Activated CD8-positive, alpha-beta memory T cell treated with anti-CD3 and anti-CD28 coated beads, Interleukin-2, amount 10 ng/mL, durations not matched to agents 7 days and 5 days (primary cell): ENCODE results near the gene DNAJC21. TPM values are rescaled to one million over a fixed set of nuclear protein-coding genes. Genes with fewer than 3 reads are reported as not detected.

Experiments
- ATAC-seq: fragments of 150-1000 bp; cut with Tn5 transposase; one replicate; pipeline ENCODE4 v1.10.0; 2021; ENCODE audit warnings: moderate library complexity
- CTCF ChIA-PET: fragments of 350-600 bp; sonication (Branson Sonifier 250); formaldehyde crosslinking; loops from one replicate; lab custom pipeline; 2021; ENCODE audit warnings: antibody characterized with exemption; lab: Charles Lee
- DNase-seq: peaks from one replicate; pipeline ENCODE4 v3.0.0-alpha.2; 2020
- H3K27ac Mint-ChIP-seq: one replicate; pipeline ENCODE4 v1.8.0; 2021; ENCODE audit warnings: mild to moderate bottlenecking, mixed read lengths
- H3K27me3 Mint-ChIP-seq: one replicate; pipeline ENCODE4 v1.8.0; 2021; ENCODE audit warnings: mixed read lengths
- H3K36me3 Mint-ChIP-seq: one replicate; pipeline ENCODE4 v1.8.0; 2021; ENCODE audit warnings: mild to moderate bottlenecking, mixed read lengths
- H3K4me1 Mint-ChIP-seq: one replicate; pipeline ENCODE4 v1.8.0; 2021; ENCODE audit warnings: mixed read lengths
- H3K4me3 Mint-ChIP-seq: one replicate; pipeline ENCODE4 v1.8.0; 2021; ENCODE audit warnings: mild to moderate bottlenecking, moderate library complexity, mixed read lengths
- H3K9me3 Mint-ChIP-seq: one replicate; pipeline ENCODE4 v1.8.0; 2022; ENCODE audit warnings: low read depth, mixed read lengths
- total RNA-seq, 2 experiments: library from RNA; stranded (reverse); gene quantifications; one replicate each; pipeline ENCODE4 v1.2.3, GENCODE V29; 2021

DNAJC21 gene
- 10 to 100 TPM; 50.6 to 54.6 TPM for total RNA-seq

DNA sequence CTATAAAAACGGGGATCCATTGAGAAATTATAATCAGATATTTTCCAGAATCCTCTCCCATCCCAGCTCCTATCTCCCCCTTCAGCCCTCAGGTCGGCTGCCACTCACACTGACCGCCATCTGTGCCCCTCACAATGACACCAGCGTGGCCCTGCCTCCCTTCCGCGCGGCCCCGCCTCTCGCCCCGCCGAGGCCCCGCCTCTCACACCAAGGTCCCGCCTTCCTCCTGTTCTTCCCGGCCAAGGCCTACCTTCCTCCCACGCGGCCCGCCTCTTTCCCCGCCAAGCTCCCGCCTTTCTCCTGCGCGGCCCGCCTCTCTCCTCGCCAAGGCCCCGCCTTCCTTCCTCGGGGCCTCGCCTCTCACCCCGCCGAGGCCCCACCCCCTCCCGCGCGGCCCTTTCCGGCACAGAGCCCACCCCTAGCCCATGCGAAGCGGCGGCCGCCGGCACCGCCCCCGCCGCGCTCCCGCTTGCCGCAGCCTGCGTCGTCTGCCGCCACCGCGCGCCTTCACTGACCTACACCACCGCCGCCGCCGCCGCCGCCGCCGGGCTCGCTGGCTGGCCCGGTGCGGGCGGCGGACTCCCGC is at the start of gene DNAJC21:
Gene DNAJC21, plus strand, starts transcription at position 426 of the 586 bp plus-strand sequence. CDS start 261 bp downstream, outside the sequence.
- Mint-ChIP-seq H3K36me3 (peaks cover 32% of the 10 kb centered on the region), H3K9me3 (no peaks in the 10 kb centered on the region), H3K27ac (peak within 1 kb of the TSS; percentile 96), H3K27me3 (no peaks in the 10 kb centered on the region), H3K4me1 (peaks cover 40% of the 10 kb centered on the region), H3K4me3 (peak within 1 kb of the TSS; percentile 93)
- CTCF ChIA-PET, result interaction anchor here (0.9 to 3.6 kb wide), 6 partner anchors 8 to 20 kb away, joined by 3 to 29 read pairs (median 4); partner anchors contain the start of genes BRIX1 and RAD1
- ATAC-seq (peak; percentile 91), DNase-seq (peak; percentile 98)

DNA sequence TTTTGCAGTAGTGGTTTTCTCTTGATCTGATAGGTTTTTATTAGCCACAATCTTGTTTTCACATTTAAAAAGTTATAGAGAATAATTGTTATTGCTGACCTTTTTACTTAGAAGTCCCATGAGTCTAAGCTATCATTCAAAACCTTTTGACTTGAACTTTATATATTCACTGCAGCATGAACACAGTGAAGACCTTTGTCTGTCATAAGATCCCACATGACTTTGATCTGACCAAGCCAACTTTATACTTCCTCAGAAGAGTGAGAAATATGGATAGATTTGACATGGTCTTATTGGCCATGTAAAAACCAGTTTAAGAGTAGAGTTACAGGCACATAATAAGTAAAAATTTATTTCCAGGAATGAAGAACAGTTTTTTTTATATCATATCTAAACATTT is 48.1 kb upstream of the DNAJC21 start:
- Mint-ChIP-seq H3K27me3 (peaks cover 21% of the 10 kb centered on the region), H3K36me3 (no peaks in the 10 kb centered on the region), H3K4me3 (no peak overlapping the region), H3K27ac (no peak overlapping the region), H3K9me3 (peaks cover under 1% of the 10 kb centered on the region), H3K4me1 (no peaks in the 10 kb centered on the region)
- DNase-seq (no peak), ATAC-seq (no peak)
- CTCF ChIA-PET, result no interaction called here

DNA sequence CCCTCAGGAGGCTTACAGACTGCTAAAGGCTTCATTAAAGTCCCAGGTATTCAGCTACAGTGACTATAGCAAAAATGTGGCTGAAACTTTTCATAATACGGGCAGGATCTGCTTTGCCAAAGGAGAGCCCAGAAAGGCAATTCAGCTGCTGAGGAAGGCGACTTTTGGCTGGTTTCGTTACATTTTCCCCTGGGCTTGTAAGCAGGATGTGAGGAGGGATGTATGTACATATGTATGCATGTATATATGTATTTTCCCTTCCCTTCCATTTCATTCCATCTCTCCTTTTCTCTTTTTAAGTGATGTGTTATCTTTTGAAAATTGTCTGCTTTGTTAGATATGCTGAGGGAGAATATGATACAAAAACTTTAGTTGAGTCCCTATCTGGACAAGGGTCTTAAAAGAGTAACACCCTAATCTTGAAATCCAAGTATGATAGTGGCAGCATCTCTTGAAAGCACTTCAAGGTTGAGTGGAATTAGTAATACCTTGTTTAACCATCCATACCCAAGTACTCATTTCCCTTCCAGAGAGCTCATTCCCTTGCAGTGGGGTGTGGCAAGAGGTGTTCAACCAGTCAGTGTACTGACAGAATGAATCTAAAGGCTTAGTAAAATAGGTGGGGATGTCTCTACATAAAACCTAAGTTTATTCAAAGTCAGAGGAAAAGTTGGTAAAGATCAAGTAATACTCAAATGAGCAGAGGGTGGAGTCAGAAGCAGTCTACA is 42.8 kb upstream of the DNAJC21 start:
- ATAC-seq, result no peak
- Mint-ChIP-seq H3K27me3 (peaks cover 14% of the 10 kb centered on the region), H3K4me1 (no peaks in the 10 kb centered on the region), H3K36me3 (no peaks in the 10 kb centered on the region), H3K9me3 (no peaks in the 10 kb centered on the region), H3K4me3 (no peak overlapping the region), H3K27ac (no peak overlapping the region)
- CTCF ChIA-PET, result no interaction called here
- no peak for DNase-seq

DNA sequence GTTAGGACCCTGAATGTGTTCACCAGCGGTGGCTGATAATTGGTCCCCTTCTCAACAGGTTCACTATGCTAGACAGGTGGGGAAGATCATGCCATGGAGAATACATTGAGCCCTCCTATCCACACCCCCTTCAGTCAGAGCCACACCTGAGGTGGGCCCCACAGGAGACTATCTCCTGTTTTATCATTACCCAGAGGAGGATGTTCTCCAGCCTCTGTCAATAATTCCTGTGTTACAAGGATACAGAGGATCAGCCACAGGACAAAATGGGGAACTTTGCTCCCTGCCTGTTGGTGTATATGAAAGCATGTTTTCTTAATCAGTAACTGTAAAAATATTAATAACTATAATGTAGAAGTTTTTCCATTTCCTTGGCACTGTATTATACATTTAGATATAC is 40.0 kb upstream of the DNAJC21 start:
- ATAC-seq, result no peak
- no peak for DNase-seq
- H3K4me3 Mint-ChIP-seq, result no peak overlapping the region
- no peaks in the 10 kb centered on the region for H3K36me3 Mint-ChIP-seq
- H3K9me3 Mint-ChIP-seq, result no peaks in the 10 kb centered on the region
- CTCF ChIA-PET, result interaction anchor here (0.7 kb wide), 1 partner anchor 14 kb away, joined by 3 read pairs; no protein-coding TSS in a partner anchor
- H3K4me1 Mint-ChIP-seq, result no peaks in the 10 kb centered on the region
- peaks cover 5% of the 10 kb centered on the region for H3K27me3 Mint-ChIP-seq
- no peak overlapping the region for H3K27ac Mint-ChIP-seq

DNA sequence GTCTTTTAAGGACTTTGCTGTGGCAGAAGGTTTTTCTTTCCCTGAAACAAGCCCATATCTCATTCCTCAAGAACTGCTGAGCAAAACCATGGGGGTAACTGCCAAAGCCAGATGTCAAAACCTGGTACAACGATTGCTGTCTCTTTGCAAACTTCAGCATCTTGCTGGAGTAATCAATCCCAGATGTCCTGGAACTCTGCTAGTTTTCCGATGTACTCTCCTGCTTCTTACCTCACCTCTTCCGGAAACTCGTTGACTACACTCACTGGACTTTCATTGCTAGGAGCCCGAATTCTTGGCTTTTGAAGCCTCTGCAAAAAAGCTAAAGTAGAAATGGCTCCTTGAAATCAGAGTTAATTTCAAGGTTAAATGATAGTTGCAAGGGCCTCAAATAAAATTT is 37.4 kb upstream of the DNAJC21 start:
- ATAC-seq (no peak), DNase-seq (no peak)
- H3K9me3 Mint-ChIP-seq, result no peaks in the 10 kb centered on the region
- H3K4me3 Mint-ChIP-seq, result no peak overlapping the region
- H3K27me3 Mint-ChIP-seq, result peaks cover 3% of the 10 kb centered on the region
- CTCF ChIA-PET, result interaction anchor here (1.3 kb wide), 1 partner anchor 369 kb away, joined by 3 read pairs; no protein-coding TSS in a partner anchor
- no peak overlapping the region for H3K27ac Mint-ChIP-seq
- no peaks in the 10 kb centered on the region for H3K4me1 Mint-ChIP-seq
- peaks cover 2% of the 10 kb centered on the region for H3K36me3 Mint-ChIP-seq

DNA sequence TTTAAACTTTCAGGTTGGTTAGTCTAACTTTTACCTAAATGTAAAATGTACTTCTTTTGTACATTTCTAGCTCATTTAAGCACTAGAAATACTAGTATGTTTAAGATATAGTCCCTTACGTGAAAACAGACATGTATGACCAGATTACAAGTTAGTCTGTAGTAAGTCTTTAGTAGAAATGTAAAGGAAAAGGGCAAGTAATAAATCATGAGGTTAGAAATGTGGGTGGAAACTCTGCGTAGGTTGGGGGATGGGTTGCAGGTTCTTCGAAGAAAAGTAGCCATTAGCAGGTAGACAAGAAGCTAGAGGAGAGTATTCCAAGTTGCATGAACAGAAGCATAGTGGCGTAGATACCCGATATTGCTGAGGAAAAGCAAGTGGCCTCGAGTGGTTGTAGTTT is 36.9 kb upstream of the DNAJC21 start:
- no peak overlapping the region for H3K27ac Mint-ChIP-seq
- CTCF ChIA-PET, result interaction anchor here (0.8 kb wide), 1 partner anchor 406 kb away, joined by 3 read pairs; no protein-coding TSS in a partner anchor

DNA sequence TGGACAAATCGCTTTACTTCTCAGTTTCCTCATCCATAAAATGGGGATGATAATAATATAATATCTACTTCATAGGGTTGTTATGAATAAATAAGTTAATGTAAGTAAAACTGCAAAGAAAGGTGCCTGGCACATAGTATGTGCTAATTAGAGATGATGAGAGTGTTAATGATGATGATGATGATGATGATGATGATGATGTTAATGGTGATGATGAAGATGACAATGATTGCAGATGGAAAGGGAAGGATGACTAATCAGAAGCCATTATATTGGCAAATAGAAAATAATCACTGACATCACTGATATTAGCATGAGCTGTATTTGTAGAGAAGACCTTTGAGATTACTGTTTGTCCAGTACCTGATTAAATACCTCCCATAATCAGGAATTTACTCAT is 34.6 kb upstream of the DNAJC21 start:
- Mint-ChIP-seq H3K36me3 (peaks cover 2% of the 10 kb centered on the region), H3K4me3 (no peak overlapping the region), H3K9me3 (no peaks in the 10 kb centered on the region), H3K27me3 (no peaks in the 10 kb centered on the region), H3K27ac (no peak overlapping the region), H3K4me1 (no peaks in the 10 kb centered on the region)
- CTCF ChIA-PET, result no interaction called here
- no peak for ATAC-seq
- DNase-seq, result no peak

More for the DNA sequence above, 36.9 kb upstream of the DNAJC21 start:
- no peak for DNase-seq
- ATAC-seq, result no peak
- no peaks in the 10 kb centered on the region for H3K27me3 Mint-ChIP-seq
- no peak overlapping the region for H3K4me3 Mint-ChIP-seq
- no peaks in the 10 kb centered on the region for H3K9me3 Mint-ChIP-seq
- H3K4me1 Mint-ChIP-seq, result no peaks in the 10 kb centered on the region
- H3K36me3 Mint-ChIP-seq, result peaks cover 2% of the 10 kb centered on the region

DNA sequence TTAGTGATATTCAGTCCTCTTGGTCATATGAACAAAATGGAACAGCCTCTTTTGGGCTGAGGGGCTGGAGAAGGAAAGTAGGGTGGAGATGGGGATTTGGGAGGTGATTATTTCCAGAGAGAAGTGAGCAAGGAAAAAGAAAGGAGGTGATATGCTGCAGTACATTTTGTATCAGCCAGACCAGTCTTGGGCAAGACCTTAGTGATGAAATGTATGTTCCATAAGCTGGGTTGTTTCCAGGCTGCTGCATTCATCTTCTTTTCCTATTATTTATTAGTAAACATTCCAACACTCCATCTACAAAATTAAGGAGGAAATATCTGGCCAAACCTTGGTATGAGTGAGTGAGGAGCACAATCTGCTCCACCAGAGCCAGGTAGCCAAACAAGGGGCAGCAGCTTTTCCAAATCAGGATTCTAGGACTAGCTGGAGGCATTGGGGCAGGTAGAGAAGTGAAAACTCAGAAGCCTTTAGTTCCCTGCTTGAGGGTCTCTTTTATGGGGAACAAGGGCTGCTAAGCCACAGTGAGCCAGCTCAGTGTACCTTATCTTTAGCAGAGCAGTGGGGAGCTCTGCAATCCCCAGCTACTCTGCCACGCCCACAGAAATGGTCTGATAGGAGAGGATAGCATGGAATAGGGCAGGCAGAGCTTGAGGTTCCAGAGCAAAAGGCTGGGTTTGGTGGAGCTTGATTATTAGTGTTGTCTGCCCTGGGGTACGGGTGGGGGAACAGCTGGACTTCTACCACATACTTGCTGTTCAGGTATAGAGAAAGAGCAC is 33.5 kb upstream of the DNAJC21 start:
- no peak for DNase-seq
- Mint-ChIP-seq H3K27ac (no peak overlapping the region), H3K9me3 (no peaks in the 10 kb centered on the region), H3K36me3 (peaks cover 2% of the 10 kb centered on the region), H3K27me3 (no peaks in the 10 kb centered on the region), H3K4me1 (no peaks in the 10 kb centered on the region), H3K4me3 (no peak overlapping the region)
- CTCF ChIA-PET, result interaction anchor here (0.7 to 1.4 kb wide), 2 partner anchors 107 to 372 kb away, joined by 3 to 5 read pairs; no protein-coding TSS in a partner anchor
- no peak for ATAC-seq

DNA sequence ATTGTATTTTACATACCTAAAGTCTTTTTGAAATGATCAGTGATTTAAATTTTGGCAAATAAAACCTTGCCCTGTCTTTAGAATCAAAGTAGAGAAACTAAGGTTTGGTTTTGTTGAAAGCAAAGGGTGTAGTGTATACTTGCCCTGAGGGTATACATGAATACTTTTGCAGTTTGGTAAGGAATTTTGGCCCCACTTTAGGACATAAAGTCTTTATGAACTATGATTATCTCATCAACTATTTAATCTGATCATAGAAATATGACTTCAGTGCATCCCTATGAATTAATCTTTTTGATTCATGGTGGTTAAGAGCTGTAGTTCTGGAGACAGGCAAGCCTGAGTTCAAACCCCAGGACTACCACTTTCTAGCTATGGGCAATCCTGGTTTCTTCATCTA is 31.7 kb upstream of the DNAJC21 start:
- Mint-ChIP-seq H3K36me3 (peaks cover 7% of the 10 kb centered on the region), H3K9me3 (no peaks in the 10 kb centered on the region), H3K4me1 (no peaks in the 10 kb centered on the region), H3K27ac (no peak overlapping the region), H3K4me3 (no peak overlapping the region), H3K27me3 (no peaks in the 10 kb centered on the region)
- CTCF ChIA-PET, result interaction anchor here (0.7 to 2.8 kb wide), 10 partner anchors 13 to 423 kb away, joined by 3 to 20 read pairs (median 4); no protein-coding TSS in a partner anchor
- ATAC-seq (no peak), DNase-seq (no peak)

DNA sequence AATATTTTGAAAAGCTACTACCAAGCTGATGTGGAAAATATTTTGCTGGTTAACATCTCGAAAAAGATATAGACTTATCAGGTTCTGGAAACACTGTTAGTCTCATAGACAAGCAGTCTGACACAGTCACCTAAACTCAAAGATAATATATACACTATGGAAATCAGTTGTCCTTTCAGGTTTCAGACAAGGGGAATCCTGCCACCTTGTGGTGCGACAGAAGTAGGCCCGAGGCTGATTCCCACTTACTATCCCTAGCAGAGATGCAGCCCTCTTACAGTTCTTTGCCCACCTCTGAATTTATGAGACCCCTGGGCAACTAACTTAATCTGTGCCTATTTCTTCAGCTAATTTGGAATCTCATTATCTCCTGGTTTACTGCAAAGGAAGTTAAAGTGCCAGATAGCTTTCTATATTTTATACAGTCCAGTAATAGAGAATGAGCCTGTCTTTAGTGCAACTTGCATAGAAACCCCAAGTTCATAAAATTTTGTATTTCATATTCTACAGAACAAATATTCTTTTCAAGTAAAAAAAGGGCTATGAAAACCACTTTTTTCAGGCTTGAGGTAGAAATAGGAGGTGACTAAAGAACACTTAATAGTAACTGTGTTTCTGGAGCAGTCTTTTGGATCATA is 31.0 kb upstream of the DNAJC21 start:
- ATAC-seq (peak; percentile 57), DNase-seq (peak; percentile 70)
- H3K4me1 Mint-ChIP-seq, result no peaks in the 10 kb centered on the region
- no peak overlapping the region for H3K4me3 Mint-ChIP-seq
- CTCF ChIA-PET, result interaction anchor here (0.7 to 2.8 kb wide), 11 partner anchors 12 to 424 kb away, joined by 3 to 20 read pairs (median 5); partner anchors contain the start of genes BRIX1 and RAD1
- H3K9me3 Mint-ChIP-seq, result no peaks in the 10 kb centered on the region
- H3K27ac Mint-ChIP-seq, result no peak overlapping the region
- H3K36me3 Mint-ChIP-seq, result peaks cover 9% of the 10 kb centered on the region
- no peaks in the 10 kb centered on the region for H3K27me3 Mint-ChIP-seq

DNA sequence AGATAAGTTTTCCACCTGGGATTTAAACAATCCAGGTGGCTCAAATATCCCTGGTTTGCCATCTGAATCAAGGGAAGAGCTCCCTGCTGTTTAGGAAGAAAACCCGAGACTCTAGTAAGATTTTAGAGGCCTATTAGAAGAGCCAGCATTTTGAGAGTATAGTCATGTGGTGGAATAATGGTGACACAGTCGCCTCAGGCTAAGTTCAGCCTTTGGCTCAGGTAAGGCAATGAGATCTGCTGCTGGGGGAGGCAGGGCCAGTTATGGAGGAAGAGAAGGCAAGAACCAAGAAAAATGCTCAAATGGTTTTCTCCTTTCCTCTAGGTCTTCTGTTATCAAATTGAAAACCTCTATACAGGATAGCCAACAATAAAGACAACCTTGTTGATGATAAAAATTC is 30.3 kb upstream of the DNAJC21 start:
- no peaks in the 10 kb centered on the region for H3K4me1 Mint-ChIP-seq
- DNase-seq, result no peak
- no peaks in the 10 kb centered on the region for H3K9me3 Mint-ChIP-seq
- H3K36me3 Mint-ChIP-seq, result peaks cover 13% of the 10 kb centered on the region
- no peak overlapping the region for H3K4me3 Mint-ChIP-seq
- CTCF ChIA-PET, result interaction anchor here (1.2 to 2.8 kb wide), 7 partner anchors 11 to 420 kb away, joined by 3 to 20 read pairs (median 5); partner anchors contain the start of genes BRIX1 and RAD1
- no peak for ATAC-seq
- no peaks in the 10 kb centered on the region for H3K27me3 Mint-ChIP-seq
- no peak overlapping the region for H3K27ac Mint-ChIP-seq

DNA sequence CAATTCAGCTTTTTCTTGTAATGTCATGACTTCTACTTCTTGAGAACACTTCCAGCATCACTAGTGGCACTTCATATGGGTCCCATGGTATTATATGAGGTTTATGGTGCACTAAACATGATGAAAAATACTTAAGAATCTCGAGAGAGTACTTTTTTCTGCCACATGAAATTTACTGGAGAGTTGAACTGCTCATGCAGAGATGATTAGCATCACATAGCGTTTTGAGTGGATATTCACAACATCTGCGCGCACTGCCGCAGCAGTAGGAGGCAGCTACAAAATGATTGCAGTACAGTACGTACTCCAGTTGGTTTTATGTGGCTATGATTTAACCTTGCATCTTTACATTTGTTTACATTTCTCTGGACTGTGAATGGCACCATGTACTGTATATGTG is 28.7 kb upstream of the DNAJC21 start:
- no peak for ATAC-seq
- Mint-ChIP-seq H3K4me3 (no peak overlapping the region), H3K9me3 (no peaks in the 10 kb centered on the region), H3K27me3 (no peaks in the 10 kb centered on the region), H3K36me3 (peaks cover 19% of the 10 kb centered on the region), H3K27ac (no peak overlapping the region), H3K4me1 (no peaks in the 10 kb centered on the region)
- DNase-seq, result no peak
- CTCF ChIA-PET, result interaction anchor here (1.2 kb wide), 1 partner anchor 415 kb away, joined by 3 read pairs; no protein-coding TSS in a partner anchor
